Measurements from ENCODE around the gene NYAP2.

NYAP2 gene

GRCh38 chr2:225399504-225399903 lies at the start of gene NYAP2:
TSS of gene NYAP2 (plus strand) at chr2:225399710. CDS start at chr2:225408881, 9,171 bp downstream.
- DNase-seq (ENCODE audit: low spot score), result peak; percentile 15

- no peak for DNase-seq (ENCODE audit: low spot score)
These were observed 45.9 kb upstream of the NYAP2 start for GRCh38 chr2:225353579-225354085.

GRCh38 chr2:225354281-225354774 lies 45.2 kb upstream of the NYAP2 start:
- peak; percentile 92 for DNase-seq (ENCODE audit: low spot score)

- DNase-seq (ENCODE audit: low spot score), result no peak
These were observed 43.7 kb upstream of the NYAP2 start for GRCh38 chr2:225355788-225356187.

- DNase-seq (ENCODE audit: low spot score), result no peak
These were observed 32.8 kb upstream of the NYAP2 start for GRCh38 chr2:225366731-225367130.

GRCh38 chr2:225367482-225367881 lies 32.0 kb upstream of the NYAP2 start:
- DNase-seq (ENCODE audit: low spot score), result no peak

GRCh38 chr2:225378984-225379383 lies 20.5 kb upstream of the NYAP2 start:
- DNase-seq (ENCODE audit: low spot score), result no peak

- DNase-seq (ENCODE audit: low spot score), result no peak
These were observed 19.7 kb upstream of the NYAP2 start for GRCh38 chr2:225379856-225380255.

- DNase-seq (ENCODE audit: low spot score), result no peak
These were observed 17.9 kb upstream of the NYAP2 start for GRCh38 chr2:225381609-225382008.

- no peak for DNase-seq (ENCODE audit: low spot score)
These were observed 1.1 kb upstream of the NYAP2 start for GRCh38 chr2:225398372-225398771.

GRCh38 chr2:225400060-225400511 lies 576 bp downstream of the NYAP2 start:
- DNase-seq (ENCODE audit: low spot score), result peak; percentile 7

- DNase-seq (ENCODE audit: low spot score), result no peak
These were observed 1.3 kb downstream of the NYAP2 start for GRCh38 chr2:225400546-225401400.

GRCh38 chr2:225402210-225402776 lies 2.8 kb downstream of the NYAP2 start:
- DNase-seq (ENCODE audit: low spot score), result no peak

GRCh38 chr2:225411452-225411851 lies 11.9 kb downstream of the NYAP2 start:
- DNase-seq (ENCODE audit: low spot score), result no peak

GRCh38 chr2:225413786-225414185 lies 14.3 kb downstream of the NYAP2 start:
- DNase-seq (ENCODE audit: low spot score), result no peak

- no peak for DNase-seq (ENCODE audit: low spot score)
These were observed 15.4 kb downstream of the NYAP2 start for GRCh38 chr2:225414902-225415301.

GRCh38 chr2:225415341-225415740 lies 15.8 kb downstream of the NYAP2 start:
- no peak for DNase-seq (ENCODE audit: low spot score)

GRCh38 chr2:225415792-225416191 lies 16.3 kb downstream of the NYAP2 start:
- no peak for DNase-seq (ENCODE audit: low spot score)

- DNase-seq (ENCODE audit: low spot score), result no peak
These were observed 17.3 kb downstream of the NYAP2 start for GRCh38 chr2:225416616-225417367.

- no peak for DNase-seq (ENCODE audit: low spot score)
These were observed 19.5 kb downstream of the NYAP2 start for GRCh38 chr2:225419033-225419432.

GRCh38 chr2:225422145-225422544 lies 22.6 kb downstream of the NYAP2 start:
- DNase-seq (ENCODE audit: low spot score), result no peak

GRCh38 chr2:225425284-225425683 lies 25.8 kb downstream of the NYAP2 start:
- no peak for DNase-seq (ENCODE audit: low spot score)
